Stimulated activated CD4-positive, alpha-beta T cell treated with anti-CD3 and anti-CD28 coated beads, Interleukin-12 subunit alpha, Interleukin-12 subunit beta, amount 100 ng/mL, for 48 hours (primary cell): Measurements from ENCODE around the gene HLA-DPA1.

Experiments
- DNase-seq, 3 donors: peaks; one replicate each; pipeline ENCODE4 v3.0.0-alpha.2; 2020; ENCODE audit warnings: low read depth in 2 of 3, low spot score in 1 of 3

Gene HLA-DPA1

GRCh38 chr6:33088931-33089620, 15.6 kb upstream of the HLA-DPA1 start:
- DNase-seq, result no peak

- no peak for DNase-seq
Observed at GRCh38 chr6:33088258-33088930, 14.9 kb upstream of the HLA-DPA1 start.

DNA sequence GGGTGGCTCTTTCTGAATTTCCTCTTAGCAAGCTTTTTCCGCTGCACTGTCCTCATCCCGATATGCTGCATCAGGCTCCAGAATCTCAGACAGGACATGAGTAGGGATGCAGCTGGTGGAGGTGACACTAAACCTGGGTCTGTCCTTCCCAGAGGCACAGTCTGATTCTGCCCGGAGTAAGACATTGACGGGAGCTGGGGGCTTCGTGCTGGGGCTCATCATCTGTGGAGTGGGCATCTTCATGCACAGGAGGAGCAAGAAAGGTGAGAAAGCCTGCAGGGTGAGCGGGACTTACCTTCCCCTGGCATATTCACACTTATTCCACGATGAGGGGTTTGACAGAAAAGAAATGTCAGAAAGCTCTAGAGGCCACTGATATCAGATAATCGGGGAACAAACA, 12.2 kb upstream of the HLA-DPA1 start:
- no peak for DNase-seq

DNA sequence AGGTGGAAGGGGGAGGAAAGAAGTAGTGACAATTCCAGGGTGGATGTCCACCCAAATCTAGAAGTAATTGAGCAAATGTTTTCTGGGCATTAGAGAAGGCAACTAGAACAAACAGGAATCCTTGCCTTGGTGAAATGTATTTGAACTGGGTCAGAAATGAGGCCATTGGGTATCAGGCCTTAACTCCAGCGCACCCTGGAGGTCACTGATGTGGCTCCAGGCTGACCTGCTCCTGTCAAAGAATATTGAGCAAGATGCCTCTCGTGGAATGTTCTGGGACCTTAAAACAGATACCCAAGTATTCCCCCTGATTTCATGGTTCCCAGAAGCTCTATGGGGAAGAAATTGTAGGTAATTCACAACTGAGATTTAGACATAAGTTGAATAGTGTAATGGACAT, 9.3 kb upstream of the HLA-DPA1 start:
- DNase-seq, result no peak

GRCh38 chr6:33081098-33081824, 7.8 kb upstream of the HLA-DPA1 start:
- no peak for DNase-seq

DNA sequence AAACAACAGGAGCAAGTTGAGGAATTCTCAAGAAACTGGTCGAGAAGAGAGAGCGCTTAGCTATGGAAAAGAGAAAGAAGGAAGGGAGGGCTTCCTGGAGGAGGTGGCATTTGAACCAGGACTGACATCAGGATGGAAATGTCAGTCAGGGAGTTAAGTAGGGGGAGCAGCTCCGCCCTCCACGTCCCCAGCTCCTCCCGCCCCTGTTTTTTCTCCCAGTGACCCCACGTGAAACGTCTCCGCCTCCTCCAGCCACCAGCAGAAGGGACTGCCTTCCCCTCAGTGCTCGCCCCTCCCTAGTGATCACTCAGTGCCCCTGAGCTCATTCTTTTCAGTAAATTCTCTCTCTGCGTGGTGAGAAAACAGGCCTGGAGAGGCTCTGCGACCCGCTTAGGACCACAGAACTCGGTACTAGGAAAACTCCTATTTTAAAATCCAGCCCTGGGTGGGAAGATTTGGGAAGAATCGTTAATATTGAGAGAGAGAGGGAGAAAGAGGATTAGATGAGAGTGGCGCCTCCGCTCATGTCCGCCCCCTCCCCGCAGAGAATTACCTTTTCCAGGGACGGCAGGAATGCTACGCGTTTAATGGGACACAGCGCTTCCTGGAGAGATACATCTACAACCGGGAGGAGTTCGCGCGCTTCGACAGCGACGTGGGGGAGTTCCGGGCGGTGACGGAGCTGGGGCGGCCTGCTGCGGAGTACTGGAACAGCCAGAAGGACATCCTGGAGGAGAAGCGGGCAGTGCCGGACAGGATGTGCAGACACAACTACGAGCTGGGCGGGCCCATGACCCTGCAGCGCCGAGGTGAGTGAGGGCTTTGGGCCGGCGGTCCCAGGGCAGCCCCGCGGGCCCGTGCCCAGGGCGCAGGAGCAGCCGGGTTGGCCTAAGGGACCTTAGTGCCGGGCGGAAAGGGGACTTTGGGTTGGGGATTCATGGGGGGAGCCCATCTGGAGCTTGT, 7.0 kb upstream of the HLA-DPA1 start:
- DNase-seq, result no peak

DNA sequence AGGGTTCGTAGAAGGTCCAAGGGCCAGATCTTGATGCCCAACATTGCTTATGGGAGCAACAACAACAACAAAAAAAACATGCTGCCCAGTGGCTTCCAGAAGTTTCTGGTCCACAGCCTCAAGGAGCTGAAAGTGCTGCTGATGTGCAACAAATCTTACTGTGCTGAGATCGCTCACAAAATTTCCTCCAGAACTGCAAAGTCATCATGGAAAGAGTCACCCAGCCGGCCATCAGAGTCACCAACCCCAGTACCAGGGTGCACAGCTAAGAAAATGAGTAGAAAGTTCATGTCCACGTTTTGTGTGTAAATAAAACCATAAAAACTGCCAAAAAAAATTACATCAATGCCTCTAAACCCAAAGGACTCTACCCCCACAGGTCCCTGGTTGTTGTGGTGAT, 6.1 kb upstream of the HLA-DPA1 start:
- DNase-seq, result no peak

DNA sequence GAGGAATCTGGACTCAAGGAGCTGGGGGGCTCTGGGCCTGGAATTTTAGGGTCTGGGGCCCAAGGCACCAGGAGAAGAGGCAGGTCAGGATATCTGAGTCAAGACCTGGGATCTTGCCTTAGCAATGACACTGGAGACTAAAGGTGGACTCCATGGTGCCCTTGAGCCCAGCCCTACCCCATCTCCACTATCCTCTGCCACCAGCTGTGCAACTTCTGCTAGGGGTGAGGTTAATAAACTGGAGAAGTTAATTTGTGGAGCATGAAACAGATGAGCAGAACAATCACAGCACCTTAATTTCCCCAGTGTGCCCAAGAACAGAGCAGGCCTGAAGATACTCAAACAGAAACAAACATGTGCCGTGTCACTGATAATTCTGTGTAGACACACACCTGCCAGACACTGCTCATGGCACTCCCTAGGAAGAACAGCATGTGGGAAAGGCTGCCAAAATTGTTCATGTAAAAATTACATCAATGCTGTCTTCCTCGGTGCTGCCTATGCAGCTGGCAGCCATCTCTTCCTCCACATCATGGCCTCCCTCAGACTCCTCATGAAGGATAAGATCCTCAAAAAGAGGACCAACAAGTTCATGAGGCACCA, 5.6 kb upstream of the HLA-DPA1 start:
- DNase-seq, result no peak

GRCh38 chr6:33078442-33078841, 5.0 kb upstream of the HLA-DPA1 start:
- DNase-seq, result no peak

DNA sequence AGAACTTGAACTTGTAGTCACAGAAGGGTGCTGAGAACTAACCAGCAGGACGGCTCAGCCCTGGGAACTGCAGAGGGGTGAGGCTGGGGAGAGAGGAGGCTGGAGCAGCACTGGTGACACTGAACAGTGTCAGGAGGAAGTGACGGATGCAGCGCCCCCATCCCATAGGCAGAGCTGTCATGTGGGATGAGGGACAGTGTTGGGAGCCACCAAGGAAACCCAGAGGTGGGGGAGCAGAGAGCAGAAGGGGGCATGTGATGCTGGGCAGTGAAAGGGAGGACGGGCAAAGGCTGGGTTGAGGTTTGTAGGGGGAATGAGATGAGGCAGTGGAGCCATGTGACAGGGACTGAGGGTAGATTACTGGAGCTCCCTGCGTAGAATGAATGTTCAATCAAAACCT, 4.5 kb upstream of the HLA-DPA1 start:
- DNase-seq, result no peak

DNA sequence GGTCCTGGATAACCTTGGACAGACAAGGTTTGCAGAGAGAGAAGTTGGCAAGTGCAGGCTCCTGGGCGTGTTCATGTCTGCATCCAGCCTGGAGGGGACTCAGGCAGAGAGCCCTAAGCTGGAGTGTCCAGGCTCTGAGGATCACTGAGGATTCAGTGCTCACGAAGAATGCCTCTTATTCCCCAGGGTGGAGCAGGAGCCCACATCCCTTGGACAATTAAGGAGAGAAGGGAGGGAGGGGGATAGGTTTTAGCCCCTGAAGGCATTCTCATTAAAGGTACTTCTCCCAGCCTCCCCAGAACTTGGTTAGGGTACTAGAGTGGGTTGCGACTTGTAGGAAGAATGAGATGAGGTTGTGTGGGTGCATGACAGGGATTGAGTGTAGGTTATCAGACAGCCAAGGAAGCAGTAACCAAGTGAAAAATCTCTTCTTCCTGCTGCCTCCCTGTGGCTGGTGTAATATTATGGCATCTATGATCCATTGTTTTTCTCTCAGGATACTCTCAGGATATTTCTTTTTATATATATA, 3.0 kb upstream of the HLA-DPA1 start:
- no peak for DNase-seq

- peak in 1 of 3 donors; percentile 29 for DNase-seq
Observed at GRCh38 chr6:33075568-33076405, 2.3 kb upstream of the HLA-DPA1 start, which contains the start of gene HLA-DPB1. Gene HLA-DPB1, plus strand, starts transcription at chr6:33075990. Its CDS starts 52 bp downstream, at chr6:33076042.

DNA sequence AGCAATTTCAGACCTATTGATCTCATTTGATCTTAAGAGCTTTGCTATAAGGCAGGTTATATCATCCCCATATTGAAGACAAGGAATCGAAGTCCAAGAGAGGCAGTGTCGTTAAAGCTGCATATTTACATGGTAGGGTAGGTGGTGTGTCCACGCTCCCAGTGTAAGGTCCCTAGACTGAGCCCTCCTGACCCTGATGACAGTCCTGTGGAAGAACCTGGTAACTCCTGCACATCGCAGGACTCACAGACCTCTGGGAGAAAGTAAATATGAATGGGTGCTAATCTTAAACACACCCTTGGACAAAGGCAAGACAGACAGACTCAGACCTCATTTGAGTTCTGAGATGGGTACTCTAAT, 1.7 kb upstream of the HLA-DPA1 start:
- DNase-seq, result no peak

- DNase-seq, result no peak
Observed at GRCh38 chr6:33072508-33073100, 845 bp downstream of the HLA-DPA1 start.

- no peak for DNase-seq
Observed at GRCh38 chr6:33071569-33071968, 1.9 kb downstream of the HLA-DPA1 start.

- DNase-seq, result no peak
Observed at GRCh38 chr6:33070909-33071308, 2.5 kb downstream of the HLA-DPA1 start.

DNA sequence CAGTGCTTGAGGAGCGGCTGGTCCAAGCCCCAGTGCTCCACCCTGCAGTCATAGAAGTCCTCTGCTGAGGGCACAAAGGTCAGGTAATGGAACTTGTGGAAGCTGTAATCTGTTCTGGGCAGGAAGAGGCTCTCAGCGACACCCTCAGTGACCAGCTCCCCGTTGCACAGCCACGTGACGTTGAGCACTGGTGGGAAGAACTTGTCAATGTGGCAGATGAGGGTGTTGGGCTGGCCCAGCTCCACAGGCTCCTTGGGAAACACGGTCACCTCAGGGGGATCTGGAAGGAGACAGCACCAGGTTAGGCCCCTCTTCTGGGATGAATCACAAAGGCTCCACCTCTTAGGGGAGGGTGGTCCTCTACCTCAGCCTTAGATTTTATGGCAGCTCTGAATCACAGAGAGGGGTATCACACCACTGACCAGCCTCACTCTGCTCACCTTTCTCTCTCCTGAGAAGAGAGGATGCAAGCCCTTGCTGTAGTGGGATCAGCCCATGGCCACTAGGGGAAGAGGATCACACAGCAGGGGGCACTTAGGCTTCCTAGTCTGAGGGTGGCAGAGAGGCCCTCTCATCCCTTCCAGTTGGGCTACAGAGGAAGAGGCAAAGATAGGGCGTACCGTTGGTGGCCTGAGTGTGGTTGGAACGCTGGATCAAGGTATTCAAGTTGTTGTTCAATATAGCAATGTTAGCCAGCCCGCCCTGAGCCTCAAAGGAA, 4.3 kb downstream of the HLA-DPA1 start:
- DNase-seq, result no peak

DNA sequence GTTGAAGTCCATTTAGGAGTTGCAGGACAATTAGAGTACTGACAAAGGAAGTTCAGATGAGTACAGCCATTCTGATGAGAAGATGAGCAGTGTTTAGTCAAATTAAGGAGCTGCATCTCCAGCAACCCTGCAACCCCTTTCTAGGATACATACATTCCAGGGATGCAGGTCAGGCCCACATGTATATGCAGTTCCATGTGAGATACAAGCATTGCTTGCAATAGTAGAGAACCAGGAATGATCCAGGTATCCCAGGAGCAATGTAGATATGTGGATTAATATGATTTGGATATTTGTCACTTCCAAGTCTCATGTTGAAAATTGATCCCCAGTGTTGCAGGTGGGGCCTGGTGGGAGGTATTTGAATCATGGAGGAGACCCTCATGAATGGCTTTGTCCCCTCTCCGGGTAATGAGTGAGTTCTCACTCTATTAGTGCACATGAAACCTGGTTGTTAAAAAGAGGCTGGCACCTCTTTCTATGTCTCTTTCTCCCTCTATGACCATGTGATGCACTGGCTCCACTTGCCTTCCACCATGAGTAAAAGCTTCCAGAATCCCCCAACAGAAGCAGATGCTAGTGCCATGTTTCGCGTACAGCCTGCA, 6.4 kb downstream of the HLA-DPA1 start:
- no peak for DNase-seq
